Activated CD8-positive, alpha-beta T cell treated with anti-CD3 and anti-CD28 coated beads for 36 hours (primary cell): ENCODE measurements around the gene NDUFA13. TPM values are rescaled to one million over a fixed set of nuclear protein-coding genes. Genes with fewer than 3 reads are reported as not detected.

Experiments used
- ATAC-seq: fragments of 200-7000 bp; cut with Tn5 transposase; one replicate; pipeline ENCODE4 v1.10.0; 2021; ENCODE audit warnings: mild to moderate bottlenecking, moderate library complexity
- CTCF ChIA-PET: fragments of 350-600 bp; sonication (Branson Sonifier 250); formaldehyde crosslinking; loops from one replicate; lab custom pipeline; 2021; ENCODE audit warnings: antibody characterized with exemption; lab: Charles Lee
- POLR2A ChIA-PET: fragments of 350-600 bp; sonication (Branson Sonifier 250); formaldehyde crosslinking; loops from one replicate; lab custom pipeline; 2021; ENCODE audit warnings: antibody characterized with exemption; lab: Charles Lee
- DNase-seq: peaks from one replicate; pipeline ENCODE4 v3.0.0-alpha.2; 2020
- H3K27ac Mint-ChIP-seq: one replicate; pipeline ENCODE4 v1.8.0; 2021; ENCODE audit warnings: mild to moderate bottlenecking, mixed read lengths
- H3K27me3 Mint-ChIP-seq: one replicate; pipeline ENCODE4 v1.8.0; 2021; ENCODE audit warnings: mixed read lengths
- H3K36me3 Mint-ChIP-seq: one replicate; pipeline ENCODE4 v1.8.0; 2021; ENCODE audit warnings: low read depth, mixed read lengths
- H3K4me1 Mint-ChIP-seq: one replicate; pipeline ENCODE4 v1.8.0; 2021; ENCODE audit warnings: low read depth, mixed read lengths
- H3K4me3 Mint-ChIP-seq: one replicate; pipeline ENCODE4 v1.8.0; 2021; ENCODE audit warnings: mild to moderate bottlenecking, moderate library complexity, mixed read lengths
- H3K9me3 Mint-ChIP-seq: one replicate; pipeline ENCODE4 v1.8.0; 2021; ENCODE audit warnings: mixed read lengths
- intact Hi-C: fragments of 100-400 bp; cut with micrococcal nuclease; formaldehyde crosslinking; loops from one replicate; pipeline ENCODE4 v1.10.0; 2022
- total RNA-seq, 2 experiments: library from RNA; stranded (reverse); gene quantifications; one replicate each; pipeline ENCODE4 v1.2.3, GENCODE V29; 2021
- TF ChIP-seq, protein P1 (sequence below): fragments of 200-600 bp; IDR thresholded peaks from one replicate; pipeline ENCODE4 v1.8.0; 2022; ENCODE audit warnings: antibody characterized with exemption, mild to moderate bottlenecking

Gene NDUFA13
- total RNA-seq, 2 experiments from 2014 or later: 298 to 310 TPM

DNA sequence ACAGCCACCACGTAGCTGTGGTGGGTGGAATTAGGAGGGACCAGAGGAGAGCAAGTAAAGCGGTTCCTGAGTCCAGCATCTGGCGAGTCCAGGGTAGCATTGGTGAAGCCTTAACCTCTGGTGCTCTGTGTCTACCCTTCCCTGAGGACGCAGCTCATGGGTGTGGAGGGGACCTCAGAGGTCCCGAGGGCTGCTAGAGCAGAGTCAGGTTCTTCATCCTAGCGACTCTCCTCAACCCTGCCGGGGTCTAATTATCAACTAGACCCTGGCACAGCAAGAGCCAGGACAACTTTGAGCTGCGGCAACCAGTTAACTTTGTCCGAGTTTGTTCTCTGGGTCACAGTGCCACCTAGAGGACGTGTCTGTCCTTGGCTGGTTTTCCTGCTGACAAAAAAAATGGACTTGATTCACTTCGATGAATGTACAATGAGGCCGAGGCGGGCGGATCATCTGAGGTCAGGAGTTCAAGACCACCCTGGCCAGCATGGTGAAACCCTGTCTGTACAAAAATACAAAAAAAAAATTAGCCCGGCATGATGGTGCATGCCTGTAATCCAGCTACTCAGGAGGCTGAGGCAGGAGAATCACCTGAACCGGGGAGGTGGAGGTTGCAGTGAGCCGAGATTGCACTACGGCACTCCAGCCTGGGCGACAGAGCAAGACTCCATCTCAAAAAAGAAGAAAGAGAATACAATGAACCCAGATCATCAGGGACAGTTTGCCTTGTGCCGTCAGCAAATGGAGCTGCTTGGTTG is 25.6 kb upstream of the NDUFA13 start:
- Mint-ChIP-seq H3K4me3 (no peak overlapping the region), H3K4me1 (peaks cover 58% of the 10 kb centered on the region), H3K36me3 (peaks cover 23% of the 10 kb centered on the region), H3K27ac (peak overlapping the region; percentile 82), H3K9me3 (no peaks in the 10 kb centered on the region), H3K27me3 (no peaks in the 10 kb centered on the region)
- ChIA-PET CTCF (interaction anchor here (0.7 to 6.5 kb wide), 42 partner anchors 8 to 348 kb away, joined by 3 to 135 read pairs (median 6); partner anchors contain the start of genes GATAD2A and NR2C2AP), POLR2A (interaction anchor here (0.7 to 2.8 kb wide), 13 partner anchors 15 to 154 kb away, joined by 3 to 14 read pairs (median 4); partner anchors contain the start of genes NDUFA13 and TSSK6)
- DNase-seq: peak; percentile 87
- intact Hi-C loops: no loop called here
- TF ChIP-seq, protein P1, sequence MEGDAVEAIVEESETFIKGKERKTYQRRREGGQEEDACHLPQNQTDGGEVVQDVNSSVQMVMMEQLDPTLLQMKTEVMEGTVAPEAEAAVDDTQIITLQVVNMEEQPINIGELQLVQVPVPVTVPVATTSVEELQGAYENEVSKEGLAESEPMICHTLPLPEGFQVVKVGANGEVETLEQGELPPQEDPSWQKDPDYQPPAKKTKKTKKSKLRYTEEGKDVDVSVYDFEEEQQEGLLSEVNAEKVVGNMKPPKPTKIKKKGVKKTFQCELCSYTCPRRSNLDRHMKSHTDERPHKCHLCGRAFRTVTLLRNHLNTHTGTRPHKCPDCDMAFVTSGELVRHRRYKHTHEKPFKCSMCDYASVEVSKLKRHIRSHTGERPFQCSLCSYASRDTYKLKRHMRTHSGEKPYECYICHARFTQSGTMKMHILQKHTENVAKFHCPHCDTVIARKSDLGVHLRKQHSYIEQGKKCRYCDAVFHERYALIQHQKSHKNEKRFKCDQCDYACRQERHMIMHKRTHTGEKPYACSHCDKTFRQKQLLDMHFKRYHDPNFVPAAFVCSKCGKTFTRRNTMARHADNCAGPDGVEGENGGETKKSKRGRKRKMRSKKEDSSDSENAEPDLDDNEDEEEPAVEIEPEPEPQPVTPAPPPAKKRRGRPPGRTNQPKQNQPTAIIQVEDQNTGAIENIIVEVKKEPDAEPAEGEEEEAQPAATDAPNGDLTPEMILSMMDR: peak; percentile 75
- ATAC-seq: peak; percentile 34

DNA sequence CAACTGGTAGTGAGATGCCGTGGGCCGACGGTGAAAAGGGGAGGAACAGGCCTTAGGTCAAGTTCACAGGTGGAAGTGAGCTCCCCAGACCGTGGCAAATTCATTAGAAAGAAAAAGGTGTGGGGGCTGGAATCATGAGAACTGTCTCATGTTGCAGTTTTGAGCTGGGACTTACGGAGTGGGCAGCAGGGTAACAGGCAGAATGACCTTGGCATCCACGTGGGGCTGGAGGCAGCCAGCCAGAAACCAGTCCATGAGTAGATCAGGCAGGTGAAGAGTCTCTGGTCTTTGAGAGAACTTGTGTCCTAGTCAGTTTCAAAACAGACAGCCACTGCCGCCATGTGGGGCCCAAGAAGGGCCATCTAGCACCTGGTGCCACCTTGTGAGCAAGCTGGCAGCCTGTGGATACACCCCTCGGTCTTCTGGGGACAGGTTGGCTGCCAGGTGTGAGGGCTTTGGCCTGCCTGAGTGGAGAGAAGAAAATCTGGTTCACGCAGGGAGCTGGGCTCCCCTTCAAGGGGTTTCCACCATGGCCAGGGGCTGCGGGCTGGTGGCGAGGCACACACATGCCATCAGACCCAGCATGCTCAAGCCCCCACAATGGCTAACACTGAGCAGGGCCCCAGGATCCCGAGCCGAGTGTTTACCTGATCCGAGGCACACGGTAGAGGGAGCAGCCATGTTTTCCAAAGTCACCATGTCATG is 24.6 kb upstream of the NDUFA13 start:
- ChIA-PET CTCF (interaction anchor here (0.5 to 6.5 kb wide), 34 partner anchors 12 to 751 kb away, joined by 3 to 135 read pairs (median 6); partner anchors contain the start of genes GATAD2A and NR2C2AP), POLR2A (interaction anchor here (1.0 to 2.8 kb wide), 5 partner anchors 24 to 126 kb away, joined by 3 to 14 read pairs (median 7); partner anchors contain the start of genes NDUFA13 and TSSK6)
- no peak overlapping the region for H3K4me3 Mint-ChIP-seq
- TF ChIP-seq, protein P1: no peak
- no peaks in the 10 kb centered on the region for H3K9me3 Mint-ChIP-seq
- ATAC-seq (no peak), DNase-seq (no peak)
- intact Hi-C loops: no loop called here
- no peaks in the 10 kb centered on the region for H3K27me3 Mint-ChIP-seq
- peaks cover 30% of the 10 kb centered on the region for H3K36me3 Mint-ChIP-seq
- no peak overlapping the region for H3K27ac Mint-ChIP-seq
- peaks cover 47% of the 10 kb centered on the region for H3K4me1 Mint-ChIP-seq

DNA sequence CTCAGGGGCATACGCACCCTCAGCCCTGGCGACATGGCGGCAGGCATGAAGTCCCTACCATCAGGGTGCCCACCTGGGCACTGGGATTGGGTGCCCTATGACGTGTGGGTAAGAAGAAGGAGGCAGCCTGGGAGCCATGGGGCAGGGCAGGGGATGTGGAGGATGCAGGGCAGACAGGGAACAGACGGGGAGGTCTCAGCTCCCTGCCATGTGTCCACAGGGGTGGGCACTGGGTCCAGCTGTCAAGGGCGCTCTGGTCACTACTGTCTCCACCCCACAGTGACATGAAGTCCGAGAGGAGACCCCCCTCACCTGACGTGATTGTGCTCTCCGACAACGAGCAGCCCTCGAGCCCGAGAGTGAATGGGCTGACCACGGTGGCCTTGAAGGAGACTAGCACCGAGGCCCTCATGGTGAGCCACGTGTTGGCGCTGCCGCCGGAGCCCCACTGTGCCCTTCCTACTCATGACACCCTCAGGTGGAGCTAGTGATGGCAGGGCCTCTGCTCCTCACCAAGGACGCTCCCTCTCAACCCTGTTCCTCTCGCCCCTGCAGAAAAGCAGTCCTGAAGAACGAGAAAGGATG is 23.9 kb upstream of the NDUFA13 start:
- TF ChIP-seq, protein P1: no peak
- H3K27me3 Mint-ChIP-seq: no peaks in the 10 kb centered on the region
- peaks cover 40% of the 10 kb centered on the region for H3K4me1 Mint-ChIP-seq
- no peak overlapping the region for H3K4me3 Mint-ChIP-seq
- H3K27ac Mint-ChIP-seq: no peak overlapping the region
- intact Hi-C loops: no loop called here
- H3K36me3 Mint-ChIP-seq: peaks cover 34% of the 10 kb centered on the region
- ChIA-PET POLR2A (interaction anchor here (1.0 to 2.6 kb wide), 2 partner anchors 81 to 85 kb away, joined by 4 to 10 read pairs; no protein-coding TSS in a partner anchor), CTCF (interaction anchor here (1.1 to 6.5 kb wide), 8 partner anchors 12 to 170 kb away, joined by 3 to 135 read pairs (median 6); partner anchors contain the start of genes NDUFA13 and TSSK6)
- no peak for ATAC-seq
- no peak for DNase-seq
- H3K9me3 Mint-ChIP-seq: no peaks in the 10 kb centered on the region

DNA sequence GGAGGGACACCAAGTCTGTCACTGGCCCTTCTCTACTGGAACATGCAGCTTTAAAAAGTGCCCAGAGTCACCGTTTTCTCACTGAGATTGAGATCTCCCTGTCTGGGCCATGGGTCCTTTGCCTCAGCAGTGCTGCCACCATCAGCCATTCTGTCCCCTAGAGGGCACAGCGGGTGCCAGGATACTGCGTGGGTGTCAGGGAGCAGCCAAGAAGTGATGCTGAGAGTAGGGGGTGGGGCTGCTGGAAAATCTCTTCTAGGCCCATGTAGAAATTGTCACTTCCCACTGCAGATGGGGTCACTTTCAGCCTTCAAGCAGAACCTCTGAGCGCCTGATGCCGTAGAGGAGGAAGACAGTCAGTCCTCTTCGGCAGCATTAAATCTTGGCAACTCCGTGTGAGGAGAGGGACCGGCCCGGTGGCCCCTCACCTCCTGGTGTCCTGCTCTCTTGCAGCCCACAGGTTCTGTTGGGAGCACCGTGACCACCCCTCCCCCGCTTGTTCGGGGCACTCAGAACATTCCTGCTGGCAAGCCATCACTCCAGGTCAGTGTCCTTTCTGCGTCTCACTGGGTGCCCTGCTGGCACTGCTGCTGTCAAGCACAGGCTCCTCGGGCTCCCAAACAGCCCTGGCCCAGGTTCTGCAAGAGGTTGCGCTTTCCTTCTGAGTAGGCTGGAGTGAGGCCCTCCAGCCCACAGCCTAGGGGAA is 22.0 kb upstream of the NDUFA13 start:
- ATAC-seq: no peak
- TF ChIP-seq, protein P1: no peak
- Mint-ChIP-seq H3K4me1 (peaks cover 23% of the 10 kb centered on the region), H3K9me3 (no peaks in the 10 kb centered on the region), H3K27ac (no peak overlapping the region), H3K27me3 (no peaks in the 10 kb centered on the region), H3K4me3 (no peak overlapping the region), H3K36me3 (peaks cover 40% of the 10 kb centered on the region)
- intact Hi-C loops: no loop called here
- CTCF ChIA-PET: interaction anchor here (1.5 kb wide), 2 partner anchors 22 to 127 kb away, joined by 3 to 7 read pairs; partner anchors contain the start of genes NDUFA13 and TSSK6
- POLR2A ChIA-PET: no interaction called here
- DNase-seq: no peak
